HG03432 (cell line): ENCODE data around the gene MUC6.

Experiments used
- ATAC-seq: cut with Tn5 transposase; IDR thresholded peaks from one replicate; pipeline ENCODE4 v1.9.1; 2021; ENCODE audit warnings: mild to moderate bottlenecking, moderate library complexity; ENCODE audit not compliant: unreplicated experiment

Gene MUC6

DNA sequence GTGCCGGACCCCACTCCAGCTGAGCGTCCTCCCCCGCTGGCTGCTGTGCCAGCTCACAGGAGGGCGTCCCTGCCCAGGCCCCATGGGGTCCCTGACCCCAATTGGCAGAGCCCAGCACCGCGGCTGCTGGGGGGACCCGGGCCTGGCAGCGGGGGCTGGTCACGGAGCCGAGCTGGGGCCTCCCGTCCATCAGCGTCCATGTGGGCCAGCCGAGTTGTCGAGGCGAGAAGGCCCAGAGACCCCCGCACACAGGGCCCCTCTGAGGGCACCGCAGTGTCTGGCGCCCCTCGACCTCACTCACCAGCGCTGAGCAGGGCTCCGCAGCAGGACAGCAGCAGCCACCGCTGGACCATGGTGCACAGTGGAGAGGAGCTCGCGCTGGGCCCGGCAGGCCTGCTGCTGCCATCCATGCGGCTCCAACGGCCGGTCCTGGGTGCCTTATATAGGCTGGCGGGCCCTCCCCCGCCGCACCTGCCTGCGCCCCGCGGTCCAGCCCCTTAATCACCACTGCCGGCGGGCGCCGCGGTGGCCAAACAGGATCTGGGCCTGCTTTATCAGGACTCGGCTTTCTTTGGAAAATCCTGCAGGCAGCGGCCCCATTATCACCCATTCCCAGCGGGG is at the start of gene MUC6:
MUC6 (minus strand) TSS at position 416 of the 621 bp plus-strand sequence; CDS start at position 353, 63 bp downstream.
- no peak for ATAC-seq

DNA sequence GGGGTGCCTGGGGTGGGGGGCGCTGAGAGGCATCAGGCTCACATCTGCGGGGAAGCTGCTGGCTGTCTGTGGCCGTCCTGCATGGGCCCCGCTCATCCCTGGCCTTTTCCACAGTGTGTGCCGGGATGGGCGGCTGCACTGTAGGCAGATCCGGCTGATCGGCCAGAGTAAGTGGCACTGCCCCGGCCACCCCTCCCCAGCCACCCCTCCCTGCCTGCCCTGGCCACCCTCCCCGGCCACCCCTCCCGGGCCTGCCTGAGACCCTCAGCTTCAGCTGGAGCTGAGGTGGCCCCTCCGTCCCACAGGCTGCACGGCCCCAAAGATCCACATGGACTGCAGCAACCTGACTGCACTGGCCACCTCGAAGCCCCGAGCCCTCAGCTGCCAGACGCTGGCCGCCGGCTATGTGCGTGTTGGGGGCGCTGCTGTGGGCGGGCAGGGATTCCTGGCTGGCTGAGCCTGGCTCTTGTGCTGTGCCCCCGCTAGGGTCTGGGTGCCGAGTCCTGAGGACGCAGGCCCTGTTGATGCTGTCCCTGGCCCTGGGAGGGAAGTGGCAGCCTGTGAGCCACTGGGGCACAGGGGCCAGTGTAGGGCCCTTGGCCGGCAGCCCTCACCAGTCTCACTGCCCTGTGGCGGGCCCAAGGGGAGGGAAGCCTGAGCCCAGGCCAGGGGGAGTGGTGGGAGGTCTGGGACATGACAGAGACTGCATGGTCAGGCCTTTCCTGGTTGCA is 49.1 kb upstream of the MUC6 start:
- ATAC-seq: no peak

GRCh38 chr11:1084561-1085439 is 48.3 kb upstream of the MUC6 start:
- ATAC-seq: no peak

DNA sequence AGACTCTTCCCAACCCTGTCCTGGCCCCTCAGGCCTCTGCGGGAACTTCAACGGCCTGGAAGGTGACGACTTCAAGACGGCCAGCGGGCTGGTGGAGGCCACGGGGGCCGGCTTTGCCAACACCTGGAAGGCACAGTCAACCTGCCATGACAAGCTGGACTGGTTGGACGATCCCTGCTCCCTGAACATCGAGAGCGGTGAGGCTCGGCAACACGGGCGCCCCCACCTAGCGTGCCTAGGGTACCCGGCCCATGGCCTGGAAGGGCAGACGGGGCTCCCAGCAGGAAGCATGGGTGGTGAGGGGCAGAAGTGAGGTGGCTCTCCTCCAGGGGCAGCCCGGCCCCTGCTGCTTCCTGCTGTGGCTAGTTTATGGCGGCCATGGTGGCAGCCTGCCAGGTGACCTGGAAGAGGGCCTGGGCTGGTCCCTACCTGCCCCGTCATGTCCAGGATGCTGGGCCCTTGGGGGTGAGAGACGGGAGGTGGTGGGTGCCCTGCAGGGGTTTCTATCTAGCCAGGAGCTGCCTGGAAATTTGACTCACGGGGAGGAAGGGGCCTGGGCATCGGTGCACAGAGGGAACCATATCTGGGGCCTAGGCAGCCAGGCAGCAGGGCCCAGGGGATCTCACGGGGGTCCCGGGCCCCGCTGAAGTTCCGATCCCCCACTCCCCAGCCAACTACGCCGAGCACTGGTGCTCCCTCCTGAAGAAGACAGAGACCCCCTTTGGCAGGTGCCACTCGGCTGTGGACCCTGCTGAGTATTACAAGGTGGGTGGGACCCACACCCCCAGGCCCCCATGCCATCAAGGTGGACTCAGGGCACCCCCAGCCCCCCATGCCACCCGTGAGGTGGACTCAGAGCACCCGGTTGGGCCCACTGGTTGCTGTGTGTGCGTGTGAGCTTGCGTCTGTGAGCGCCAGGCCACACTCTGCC is 47.4 kb upstream of the MUC6 start:
- no peak for ATAC-seq

DNA sequence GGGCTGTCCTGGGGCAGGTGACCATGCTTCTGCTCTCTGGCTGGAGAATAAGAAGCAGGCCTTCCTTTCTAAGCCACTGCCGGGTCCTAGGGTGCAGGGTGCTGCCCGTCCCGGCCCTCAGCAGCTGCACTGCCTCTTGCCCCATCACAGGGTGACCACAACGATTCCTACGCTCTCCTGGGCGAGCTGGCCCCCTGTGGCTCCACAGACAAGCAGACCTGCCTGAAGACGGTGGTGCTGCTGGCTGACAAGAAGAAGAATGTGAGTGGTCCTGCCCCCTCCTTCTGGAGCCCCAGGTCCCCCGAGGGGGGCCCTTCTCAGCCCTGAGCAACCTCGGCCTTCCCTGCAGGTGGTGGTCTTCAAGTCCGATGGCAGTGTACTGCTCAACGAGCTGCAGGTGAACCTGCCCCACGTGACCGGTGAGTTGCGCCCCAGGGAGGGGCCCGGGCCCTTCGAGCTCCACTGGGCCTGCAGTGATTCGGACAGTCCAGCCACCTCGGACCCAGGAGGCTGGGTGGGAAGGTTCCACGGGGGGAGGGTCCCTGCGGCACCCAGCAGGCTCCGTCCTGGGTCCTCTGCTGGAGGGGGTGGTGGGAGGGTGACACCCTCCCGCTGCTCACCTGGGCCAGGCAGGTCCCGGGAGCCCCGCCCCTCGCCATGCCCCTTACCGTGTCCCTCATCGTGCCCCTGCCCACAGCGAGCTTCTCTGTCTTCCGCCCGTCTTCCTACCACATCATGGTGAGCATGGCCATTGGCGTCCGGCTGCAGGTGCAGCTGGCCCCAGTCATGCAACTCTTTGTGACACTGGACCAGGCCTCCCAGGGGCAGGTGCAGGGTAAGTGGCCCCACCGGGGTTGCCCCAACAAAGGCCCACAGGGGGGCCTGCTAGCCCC is 46.5 kb upstream of the MUC6 start:
- no peak for ATAC-seq

DNA sequence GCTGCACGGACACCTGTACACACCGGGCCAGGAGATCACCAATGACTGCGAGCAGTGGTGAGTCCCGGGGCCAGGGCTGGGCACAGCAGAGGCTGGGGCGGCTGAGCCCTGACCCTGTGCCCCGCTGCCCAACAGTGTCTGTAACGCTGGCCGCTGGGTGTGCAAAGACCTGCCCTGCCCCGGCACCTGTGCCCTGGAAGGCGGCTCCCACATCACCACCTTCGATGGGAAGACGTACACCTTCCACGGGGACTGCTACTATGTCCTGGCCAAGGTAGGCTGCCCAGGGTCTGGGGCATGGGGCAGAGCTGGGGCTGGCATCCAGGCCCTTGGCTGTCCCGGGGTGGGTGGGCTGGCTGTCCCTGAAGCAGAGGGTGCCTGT is 45.8 kb upstream of the MUC6 start:
- ATAC-seq: no peak

- no peak for ATAC-seq
Measured at GRCh38 chr11:1081601-1082311, 45.2 kb upstream of the MUC6 start.

- no peak for ATAC-seq
Measured at GRCh38 chr11:1078191-1078601, 41.7 kb upstream of the MUC6 start.

DNA sequence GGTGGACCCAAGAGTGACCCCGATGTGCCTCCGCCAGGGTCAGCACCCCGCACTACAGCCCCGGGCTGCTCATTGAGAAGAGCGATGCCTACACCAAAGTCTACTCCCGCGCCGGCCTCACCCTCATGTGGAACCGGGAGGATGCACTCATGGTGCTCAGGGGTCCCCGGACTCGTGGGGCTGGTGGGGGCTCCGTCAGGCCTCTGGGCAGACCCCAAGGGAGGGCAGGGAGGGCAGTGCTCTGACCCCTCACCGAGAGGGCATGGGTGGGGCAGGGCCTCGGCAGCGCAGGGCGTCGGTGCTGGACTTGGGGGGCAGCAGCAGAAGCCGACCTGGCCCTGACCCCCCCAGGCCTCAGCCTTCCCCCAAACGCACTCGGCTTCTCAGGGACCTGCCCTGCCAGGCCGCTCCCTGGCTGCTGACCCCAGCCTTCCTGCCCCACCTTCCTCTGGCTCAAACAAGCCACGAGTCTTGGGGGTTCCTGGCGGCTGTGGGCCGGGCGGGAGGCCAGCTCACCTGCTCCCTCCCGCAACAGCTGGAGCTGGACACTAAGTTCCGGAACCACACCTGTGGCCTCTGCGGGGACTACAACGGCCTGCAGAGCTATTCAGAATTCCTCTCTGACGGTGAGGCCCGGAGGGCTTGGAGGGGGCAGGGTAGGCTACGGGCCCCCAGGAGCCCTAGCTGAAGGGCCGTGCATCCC is 41.0 kb upstream of the MUC6 start:
- no peak for ATAC-seq

GRCh38 chr11:1077033-1077416 is 40.5 kb upstream of the MUC6 start:
- ATAC-seq: no peak

GRCh38 chr11:1076061-1076665 is 39.6 kb upstream of the MUC6 start:
- no peak for ATAC-seq

GRCh38 chr11:1075341-1075911 is 38.9 kb upstream of the MUC6 start:
- no peak for ATAC-seq

DNA sequence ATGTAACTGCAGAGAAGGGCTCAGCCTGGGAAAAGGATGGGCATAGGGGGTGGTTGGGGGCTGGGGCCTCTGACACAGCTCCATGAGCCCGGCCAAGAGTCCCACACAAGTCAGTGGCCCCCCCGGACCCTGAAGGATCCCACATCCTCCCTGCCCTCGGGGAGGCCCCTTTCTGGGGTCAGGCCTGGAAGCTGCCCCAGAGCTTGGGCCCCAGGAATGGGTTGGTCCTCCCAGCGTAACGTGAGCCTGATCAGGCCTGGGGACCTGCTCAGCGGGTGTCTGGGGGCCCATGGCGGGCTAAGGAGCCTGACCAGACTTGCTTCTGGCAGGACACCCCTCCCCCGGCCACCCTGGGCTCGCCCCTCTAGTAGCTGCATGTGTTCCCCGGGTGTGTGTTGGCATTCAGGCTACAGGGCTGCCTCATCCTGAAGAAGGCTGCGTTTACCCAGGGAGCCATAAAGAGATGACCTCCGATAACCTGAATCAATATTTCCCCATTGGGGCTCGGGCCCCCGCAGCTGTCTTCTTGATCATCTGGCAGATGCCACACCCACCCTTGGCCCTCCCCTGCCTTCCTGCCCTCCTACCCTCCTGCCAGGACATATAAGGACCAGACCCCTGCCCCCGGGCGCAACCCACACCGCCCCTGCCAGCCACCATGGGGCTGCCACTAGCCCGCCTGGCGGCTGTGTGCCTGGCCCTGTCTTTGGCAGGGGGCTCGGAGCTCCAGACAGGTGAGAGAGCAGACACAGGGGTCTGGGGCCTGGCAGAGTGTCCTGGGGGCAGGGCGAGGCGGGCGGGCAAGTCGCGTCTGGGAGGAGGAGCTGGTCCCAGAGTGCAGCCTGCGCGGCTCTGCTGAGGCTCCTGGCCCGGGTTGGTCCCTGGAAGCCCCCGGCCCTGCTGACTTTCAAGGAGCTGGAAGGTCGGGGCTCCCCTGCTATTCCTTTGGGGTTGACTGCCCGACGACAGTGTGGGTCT is 38.0 kb upstream of the MUC6 start, which contains the start of gene MUC2:
MUC2 (plus strand) TSS at position 631 of the 978 bp plus-strand sequence.
- ATAC-seq: no peak

- ATAC-seq: no peak
Measured at GRCh38 chr11:1073851-1074243, 37.3 kb upstream of the MUC6 start.

- no peak for ATAC-seq
Measured at GRCh38 chr11:1073261-1073724, 36.8 kb upstream of the MUC6 start.

DNA sequence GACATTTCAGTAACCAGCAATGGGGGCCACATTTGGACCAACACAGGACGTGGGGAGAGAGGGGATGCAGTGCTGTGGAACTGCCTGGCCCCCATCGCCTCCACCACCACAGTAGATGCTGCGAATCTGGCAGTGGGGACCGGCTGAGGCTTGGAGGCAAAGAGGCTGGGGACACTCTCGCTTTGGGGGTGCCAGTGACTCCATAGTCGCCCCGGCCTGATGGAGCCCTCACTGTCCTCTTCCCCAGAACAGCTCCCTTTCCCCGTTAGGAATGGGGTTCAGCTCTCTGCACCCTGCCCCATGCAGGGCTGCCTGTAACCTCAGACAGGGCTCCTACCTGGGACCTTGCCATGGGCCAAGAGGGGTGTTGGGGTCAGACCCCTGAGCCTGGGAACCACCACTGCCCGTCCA is 36.3 kb upstream of the MUC6 start:
- no peak for ATAC-seq
